ENCODE results near the gene TYMP.
"Not testable (repeated sequence)": the region's sequence is repeated elsewhere in the genome, so short reads cannot be mapped to it uniquely, and the experiment has no call there.

Gene TYMP

DNA sequence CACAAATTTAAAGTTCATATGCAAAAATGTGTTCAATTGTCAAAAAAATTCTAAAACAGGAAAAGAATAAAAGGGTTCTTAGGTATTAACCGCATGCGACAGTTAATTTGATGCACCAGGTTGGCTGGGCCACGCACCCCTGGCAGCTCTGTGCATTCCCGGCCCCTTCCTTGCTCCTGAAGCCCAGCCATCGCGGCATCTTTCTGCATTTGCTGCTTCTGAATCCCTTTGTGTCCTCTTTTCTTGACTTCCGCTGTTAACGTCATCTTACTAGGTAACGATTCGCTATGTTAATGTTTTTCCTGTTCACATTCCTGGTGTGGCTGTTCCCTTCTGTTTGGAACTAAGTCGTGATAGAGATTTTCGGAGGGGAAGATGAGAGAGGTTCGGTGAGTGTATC lies 8.0 kb upstream of the TYMP start:
- no peak for TF ChIP-seq CTCF (IDR thresholded peaks at IDR 0.05; ENCODE audit: low read depth, low read length, missing control alignments)
- H3K4me3 ChIP-seq (ENCODE audit: low read depth, low read length) = no peak overlapping the region
- H3K27me3 ChIP-seq (replicated peaks) = no peaks in the 10 kb centered on the region
- no peak overlapping the region for H3K27ac ChIP-seq
- in situ Hi-C loops (cut with HindIII; ENCODE audit: low pct_ligation_motif_present, low sequenced_read_pairs) = no loop called here
- no peaks in the 10 kb centered on the region for H3K36me3 ChIP-seq (replicated peaks)
- DNase-seq = no peak

GRCh38 chr22:50536226-50536625 lies 6.4 kb upstream of the TYMP start:
- Histone ChIP-seq H3K36me3 (replicated peaks) (no peaks in the 10 kb centered on the region), H3K27ac (no peak overlapping the region), H3K27me3 (replicated peaks) (no peaks in the 10 kb centered on the region), H3K4me3 (ENCODE audit: low read depth, low read length) (no peak overlapping the region)
- TF ChIP-seq CTCF (IDR thresholded peaks at IDR 0.05; ENCODE audit: low read depth, low read length, missing control alignments) = no peak
- in situ Hi-C loops (cut with HindIII; ENCODE audit: low pct_ligation_motif_present, low sequenced_read_pairs) = no loop called here
- no peak for DNase-seq

DNA sequence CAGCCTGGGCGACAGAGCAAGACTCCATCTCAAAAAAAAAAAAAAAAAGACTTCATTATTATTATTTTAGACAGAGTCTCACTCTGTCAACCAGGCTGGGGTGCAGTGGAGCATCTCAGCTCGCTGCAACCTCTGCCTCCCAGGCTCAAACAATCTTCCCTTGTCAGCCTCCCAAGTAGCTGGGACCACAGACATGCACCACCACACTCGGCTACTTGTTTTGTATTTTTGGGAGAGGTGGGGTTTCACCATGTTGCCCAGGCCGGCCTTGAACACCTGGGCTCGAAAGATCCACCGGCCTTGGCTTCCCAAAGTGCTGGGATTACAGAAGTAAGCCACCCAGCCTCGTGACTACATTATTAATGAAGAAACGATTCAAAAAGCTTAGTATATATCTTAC lies 5.3 kb upstream of the TYMP start:
- TF ChIP-seq CTCF (IDR thresholded peaks at IDR 0.05; ENCODE audit: low read depth, low read length, missing control alignments) = no peak
- Histone ChIP-seq H3K4me3 (ENCODE audit: low read depth, low read length) (no peak overlapping the region), H3K27me3 (replicated peaks) (no peaks in the 10 kb centered on the region), H3K27ac (no peak overlapping the region), H3K36me3 (replicated peaks) (no peaks in the 10 kb centered on the region)
- in situ Hi-C loops (cut with HindIII; ENCODE audit: low pct_ligation_motif_present, low sequenced_read_pairs) = no loop called here
- DNase-seq = no peak

- H3K27me3 ChIP-seq (replicated peaks); in situ Hi-C loops (cut with HindIII; ENCODE audit: low pct_ligation_motif_present, low sequenced_read_pairs); DNase-seq; H3K4me3 ChIP-seq (ENCODE audit: low read depth, low read length); H3K27ac ChIP-seq; H3K36me3 ChIP-seq (replicated peaks): not testable (repeated sequence)
These were observed 4.3 kb upstream of the TYMP start for GRCh38 chr22:50533856-50534711.

- DNase-seq = no peak
- Histone ChIP-seq H3K27me3 (replicated peaks) (no peaks in the 10 kb centered on the region), H3K27ac (no peak overlapping the region), H3K4me3 (ENCODE audit: low read depth, low read length) (no peak overlapping the region), H3K36me3 (replicated peaks) (no peaks in the 10 kb centered on the region)
- in situ Hi-C loops (cut with HindIII; ENCODE audit: low pct_ligation_motif_present, low sequenced_read_pairs) = no loop called here
- TF ChIP-seq CTCF (IDR thresholded peaks at IDR 0.05; ENCODE audit: low read depth, low read length, missing control alignments) = no peak
These were observed 3.3 kb upstream of the TYMP start for GRCh38 chr22:50532824-50533796.
